Mucosa of descending colon (tissue), 3 donors: ENCODE measurements around the gene ZNF789. TPM values are rescaled to one million over a fixed set of nuclear protein-coding genes. Genes with fewer than 3 reads are reported as not detected.

Source experiments
- ATAC-seq: fragments of 200-7000 bp; cut with Tn5 transposase; one replicate; pipeline ENCODE4 v1.9.1; 2020; ENCODE audit warnings: mild to moderate bottlenecking, moderate library complexity
- DNase-seq, 3 donors: peaks; one replicate each; pipeline ENCODE4 v3.0.0-alpha.2; 2020
- H3K36me3 ChIP-seq: fragments of 200-600 bp; one replicate; pipeline ENCODE4 v1.8.0; 2021; ENCODE audit warnings: low read depth, mild to moderate bottlenecking
- H3K4me1 ChIP-seq: fragments of 200-600 bp; one replicate; pipeline ENCODE4 v1.8.0; 2021; ENCODE audit warnings: low read depth, mild to moderate bottlenecking
- H3K4me3 ChIP-seq: fragments of 200-600 bp; one replicate; pipeline ENCODE4 v1.8.0; 2021; ENCODE audit warnings: mild to moderate bottlenecking
- H3K9me3 ChIP-seq: fragments of 200-600 bp; one replicate; pipeline ENCODE4 v1.8.0; 2021; ENCODE audit warnings: mild to moderate bottlenecking
- intact Hi-C, 2 donors: fragments of 100-400 bp; cut with DNase I in 1 of 2; cut with micrococcal nuclease in 1 of 2; formaldehyde crosslinking; loops; one replicate each; pipeline versions ENCODE4 v1.11.0 to v1.11.1; 2022; cut with DNase I, micrococcal nuclease
- total RNA-seq, 3 donors: library from RNA; stranded (reverse); fragmentation: NEBNext Ultra II Directional in 2 of 3; extraction: Animal tissue kit (Norgen Biotek cat#: 25700) in 2 of 3; gene quantifications; one replicate each; pipeline versions ENCODE4 v1.2.1 to v1.2.4, GENCODE V29; 2021 to 2023
- TF ChIP-seq, protein P1 (sequence below): fragments of 200-600 bp; IDR thresholded peaks from one replicate; pipeline ENCODE4 v1.8.0; 2022; ENCODE audit warnings: antibody characterized with exemption, mild to moderate bottlenecking
- donor health status: DM: no; HTN: no; CAD: no; lungs with moderate emphysema.
- donor health status: DM: no; HTN: no; CAD: no.
- donor health status: DM: no; HTN: yes; CAD: no.

Gene ZNF789
- total RNA-seq, 3 donors from 2014 or later: 12.3 to 25.4 (median 23.4) TPM

DNA sequence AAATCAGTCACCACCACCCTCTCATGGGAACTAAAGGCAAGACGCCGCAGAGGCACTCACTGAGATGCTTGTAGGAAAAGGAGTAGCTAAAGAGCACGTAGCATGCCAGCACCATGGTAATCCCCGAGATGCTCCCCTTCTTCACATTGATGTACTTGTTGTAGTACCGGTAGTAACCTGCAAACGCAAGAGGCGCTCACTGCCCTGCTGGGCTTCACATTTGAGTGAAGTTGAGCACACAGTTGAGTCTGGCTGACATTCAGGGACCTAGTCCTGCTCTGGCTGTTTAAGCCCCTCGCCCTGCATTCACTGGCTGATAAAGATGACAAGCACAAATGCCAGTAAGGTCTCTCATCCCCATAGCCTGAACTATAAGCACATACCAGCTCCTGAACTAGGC is 13.6 kb upstream of the ZNF789 start:
- DNase-seq: no peak
- TF ChIP-seq, protein P1, sequence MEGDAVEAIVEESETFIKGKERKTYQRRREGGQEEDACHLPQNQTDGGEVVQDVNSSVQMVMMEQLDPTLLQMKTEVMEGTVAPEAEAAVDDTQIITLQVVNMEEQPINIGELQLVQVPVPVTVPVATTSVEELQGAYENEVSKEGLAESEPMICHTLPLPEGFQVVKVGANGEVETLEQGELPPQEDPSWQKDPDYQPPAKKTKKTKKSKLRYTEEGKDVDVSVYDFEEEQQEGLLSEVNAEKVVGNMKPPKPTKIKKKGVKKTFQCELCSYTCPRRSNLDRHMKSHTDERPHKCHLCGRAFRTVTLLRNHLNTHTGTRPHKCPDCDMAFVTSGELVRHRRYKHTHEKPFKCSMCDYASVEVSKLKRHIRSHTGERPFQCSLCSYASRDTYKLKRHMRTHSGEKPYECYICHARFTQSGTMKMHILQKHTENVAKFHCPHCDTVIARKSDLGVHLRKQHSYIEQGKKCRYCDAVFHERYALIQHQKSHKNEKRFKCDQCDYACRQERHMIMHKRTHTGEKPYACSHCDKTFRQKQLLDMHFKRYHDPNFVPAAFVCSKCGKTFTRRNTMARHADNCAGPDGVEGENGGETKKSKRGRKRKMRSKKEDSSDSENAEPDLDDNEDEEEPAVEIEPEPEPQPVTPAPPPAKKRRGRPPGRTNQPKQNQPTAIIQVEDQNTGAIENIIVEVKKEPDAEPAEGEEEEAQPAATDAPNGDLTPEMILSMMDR: no peak
- Histone ChIP-seq H3K36me3 (no peaks in the 10 kb centered on the region), H3K9me3 (no peaks in the 10 kb centered on the region), H3K4me1 (peaks cover 9% of the 10 kb centered on the region), H3K4me3 (no peak overlapping the region)
- peak; percentile 42 for ATAC-seq
- intact Hi-C loops: no loop called here

DNA sequence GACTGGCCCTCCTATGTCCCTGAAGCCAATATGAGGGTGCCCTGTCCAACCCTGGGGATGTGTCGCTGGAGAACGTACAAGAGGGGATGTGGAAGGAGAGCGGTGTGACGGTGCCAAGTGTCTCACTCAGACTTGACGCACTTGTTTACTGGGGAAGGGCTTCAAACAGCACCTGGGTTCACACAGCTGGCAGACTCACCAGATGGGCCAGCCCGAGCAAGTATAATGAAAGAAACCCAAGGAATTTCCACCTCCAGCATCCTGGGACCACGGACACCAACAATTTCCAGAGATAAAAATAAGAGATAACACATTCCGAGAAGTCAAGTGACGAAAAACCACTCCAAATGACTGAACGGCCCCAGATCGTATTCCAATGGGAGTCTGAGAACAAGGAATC is 12.0 kb upstream of the ZNF789 start:
- no peak for DNase-seq
- H3K36me3 ChIP-seq: no peaks in the 10 kb centered on the region
- H3K9me3 ChIP-seq: no peaks in the 10 kb centered on the region
- H3K4me1 ChIP-seq: peaks cover 22% of the 10 kb centered on the region
- no peak overlapping the region for H3K4me3 ChIP-seq
- TF ChIP-seq, protein P1: no peak
- no peak for ATAC-seq
- intact Hi-C loops: no loop called here

DNA sequence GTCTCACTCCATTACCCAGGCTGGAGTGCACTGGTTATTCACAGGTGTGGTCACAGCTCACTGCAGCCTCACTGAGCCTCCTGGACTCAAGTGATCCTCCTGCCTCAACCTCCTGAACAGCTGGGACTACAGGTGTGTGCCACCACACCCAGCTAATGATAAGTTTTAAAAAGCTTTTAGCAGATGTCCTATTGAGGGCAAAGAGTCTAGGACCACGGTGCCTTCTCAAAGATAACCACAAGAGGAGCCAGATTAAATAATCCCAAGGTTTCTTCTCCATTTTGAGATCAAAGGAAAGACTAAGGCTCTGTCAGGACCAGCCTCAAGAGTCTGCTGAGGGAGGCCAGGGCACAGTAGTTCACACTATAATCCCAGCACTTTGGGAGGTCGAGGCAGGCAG is 11.5 kb upstream of the ZNF789 start:
- no peaks in the 10 kb centered on the region for H3K9me3 ChIP-seq
- H3K4me3 ChIP-seq: no peak overlapping the region
- peaks cover 22% of the 10 kb centered on the region for H3K4me1 ChIP-seq
- TF ChIP-seq, protein P1: no peak
- DNase-seq (no peak), ATAC-seq (no peak)
- intact Hi-C loops: no loop called here
- no peaks in the 10 kb centered on the region for H3K36me3 ChIP-seq

DNA sequence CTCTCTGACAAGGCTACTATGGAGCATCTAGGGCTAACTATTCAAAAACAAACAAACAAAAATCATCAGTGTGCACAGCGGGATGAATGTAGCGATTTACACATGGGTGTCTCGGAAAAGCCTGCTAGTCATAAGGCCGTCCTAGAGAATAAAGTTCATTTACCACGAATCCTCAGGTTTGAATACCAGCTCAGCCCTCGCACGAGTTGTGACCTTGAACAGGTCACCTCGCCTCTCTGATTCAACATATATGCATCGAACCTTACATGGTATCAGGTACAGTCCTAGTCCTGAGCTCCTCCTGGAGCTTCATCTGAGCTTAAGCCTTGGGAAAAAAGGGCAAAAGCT is 7.3 kb upstream of the ZNF789 start:
- Histone ChIP-seq H3K4me3 (peak overlapping the region; percentile 88), H3K4me1 (peaks cover 22% of the 10 kb centered on the region), H3K9me3 (no peaks in the 10 kb centered on the region), H3K36me3 (no peaks in the 10 kb centered on the region)
- intact Hi-C loops: no loop called here
- TF ChIP-seq, protein P1: no peak
- ATAC-seq (peak; percentile 42), DNase-seq (no peak)

DNA sequence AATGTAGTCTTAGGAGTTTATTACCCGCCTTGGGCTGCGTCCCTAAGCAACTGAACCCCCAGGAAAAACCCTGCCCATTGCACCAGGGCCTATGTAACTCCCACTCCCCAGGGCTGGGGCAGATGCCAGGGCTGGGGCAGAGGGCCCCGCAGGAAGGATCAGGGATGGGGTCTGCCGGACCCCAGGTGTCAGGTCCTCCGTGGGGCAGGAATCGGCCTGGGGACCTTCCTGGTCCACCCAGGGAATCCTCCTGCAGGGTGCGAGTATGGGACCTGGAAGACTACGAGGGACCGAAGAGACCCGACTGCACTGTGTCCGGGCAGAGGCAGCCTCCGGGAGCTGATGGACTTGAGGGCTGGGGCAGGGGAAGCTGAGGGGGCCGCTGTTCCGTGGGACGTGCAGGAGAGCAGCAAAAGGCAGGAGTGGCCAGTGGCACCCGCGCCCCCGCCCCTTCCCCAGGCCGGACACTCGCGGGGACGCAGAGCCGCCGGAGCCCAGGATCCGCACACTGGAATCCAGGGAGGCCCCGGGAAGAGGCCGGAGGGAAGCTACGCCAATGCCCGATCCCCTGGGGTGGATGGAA is 4.3 kb upstream of the ZNF789 start:
- peak in 2 of 3 donors; percentile 27 to 51 for DNase-seq
- intact Hi-C loops: no loop called here
- TF ChIP-seq, protein P1: no peak
- H3K9me3 ChIP-seq: no peaks in the 10 kb centered on the region
- H3K4me1 ChIP-seq: peaks cover 21% of the 10 kb centered on the region
- no peak overlapping the region for H3K4me3 ChIP-seq
- no peaks in the 10 kb centered on the region for H3K36me3 ChIP-seq
- no peak for ATAC-seq
